ENCODE measurements around the gene ITPR3.

- no peak for TF ChIP-seq GATA2 (IDR thresholded peaks at IDR 0.05; ENCODE audit: insufficient read depth, insufficient read length, low read depth, low read length)
- no peak for TF ChIP-seq JUN (IDR thresholded peaks at IDR 0.05; ENCODE audit: borderline replicate concordance, insufficient read depth, insufficient read length, low read depth)
- TF ChIP-seq EZH2 (IDR thresholded peaks at IDR 0.05; ENCODE audit: borderline replicate concordance, low read depth, low read length, severe bottlenecking), result no peak
- TF ChIP-seq CTCF (IDR thresholded peaks at IDR 0.05; ENCODE audit: extremely low read depth in 1 of 2, insufficient read depth in 1 of 2, low read depth in 1 of 2, low read length in 2 of 2), result no peak
- no peak for TF ChIP-seq POLR2AphosphoS5 (IDR thresholded peaks at IDR 0.05; ENCODE audit: insufficient read depth, low read depth, low read length)
- no peak for TF ChIP-seq POLR2A (IDR thresholded peaks at IDR 0.05; ENCODE audit: low read depth, low read length)
These were observed 57.9 kb downstream of the ITPR3 start for GRCh38 chr6:33678932-33679490.

Measured in endothelial cell of umbilical vein (primary cell).